HG03378 (cell line): ENCODE measurements around the gene COL6A1.

Source experiments
- ATAC-seq: cut with Tn5 transposase; IDR thresholded peaks from one replicate; pipeline ENCODE4 v1.9.1; 2021; ENCODE audit warnings: mild to moderate bottlenecking, moderate library complexity; ENCODE audit not compliant: unreplicated experiment

Gene COL6A1

GRCh38 chr21:46022551-46023525, 41.3 kb downstream of the COL6A1 start:
- no peak for ATAC-seq

GRCh38 chr21:46023555-46023954, 42.0 kb downstream of the COL6A1 start:
- ATAC-seq: no peak

- no peak for ATAC-seq
These were observed 42.6 kb downstream of the COL6A1 start for GRCh38 chr21:46024141-46024540.

- ATAC-seq: no peak
These were observed 43.7 kb downstream of the COL6A1 start for GRCh38 chr21:46025113-46025770.

GRCh38 chr21:46027851-46028493, 46.4 kb downstream of the COL6A1 start:
- ATAC-seq: no peak

GRCh38 chr21:46028573-46029091, 47.1 kb downstream of the COL6A1 start:
- no peak for ATAC-seq

GRCh38 chr21:46029186-46029924, 47.8 kb downstream of the COL6A1 start:
- ATAC-seq: no peak

GRCh38 chr21:46031484-46031883, 49.9 kb downstream of the COL6A1 start:
- ATAC-seq: no peak

- no peak for ATAC-seq
These were observed 50.5 kb downstream of the COL6A1 start for GRCh38 chr21:46032100-46032499.

- no peak for ATAC-seq
These were observed 52.1 kb downstream of the COL6A1 start for GRCh38 chr21:46033410-46034400.

GRCh38 chr21:46035809-46036695, 54.5 kb downstream of the COL6A1 start:
- no peak for ATAC-seq

- no peak for ATAC-seq
These were observed 55.2 kb downstream of the COL6A1 start for GRCh38 chr21:46036696-46037330.

GRCh38 chr21:46037331-46038325, 56.1 kb downstream of the COL6A1 start:
- ATAC-seq: no peak

- ATAC-seq: no peak
These were observed 56.8 kb downstream of the COL6A1 start for GRCh38 chr21:46038341-46038829.

- ATAC-seq: no peak
These were observed 57.4 kb downstream of the COL6A1 start for GRCh38 chr21:46038871-46039397.
